Naive thymus-derived CD4-positive, alpha-beta T cell (primary cell): ENCODE measurements around the gene ZBTB42. TPM values are rescaled to one million over a fixed set of nuclear protein-coding genes. Genes with fewer than 3 reads are reported as not detected.
A peak's percentile ranks its signal among the peaks of the same experiment; 100 is the strongest.

Experiments used
- ATAC-seq: fragments of 150-1000 bp; cut with Tn5 transposase; 2 replicates; pipeline ENCODE4 v1.10.0; 2021; ENCODE audit warnings: mild to moderate bottlenecking, moderate library complexity
- CTCF ChIA-PET: fragments of 350-600 bp; sonication (Branson Sonifier 250); formaldehyde crosslinking; loops from one replicate; lab custom pipeline; 2021; ENCODE audit warnings: antibody characterized with exemption; lab: Charles Lee
- POLR2A ChIA-PET: fragments of 350-600 bp; sonication (Branson Sonifier 250); formaldehyde crosslinking; loops from one replicate; lab custom pipeline; 2021; ENCODE audit warnings: antibody characterized with exemption, inconsistent platforms; lab: Charles Lee
- DNase-seq, 9 donors: peaks; one replicate each; pipeline versions ENCODE4 v3.0.0 to v3.0.0-alpha.2; 2020 to 2022; ENCODE audit warnings: mixed read lengths in 1 of 9
- H3K27ac ChIP-seq: one replicate; pipeline ENCODE4 v1.7.0; 2013; ENCODE audit warnings: mild to moderate bottlenecking, low read depth, low read length, moderate library complexity
- H3K27me3 ChIP-seq, 2 donors: one replicate each; pipeline ENCODE4 v1.7.0; 2013; ENCODE audit warnings: low read length in 2 of 2, mild to moderate bottlenecking in 2 of 2, moderate library complexity in 2 of 2; ENCODE audit not compliant: control insufficient read depth in 2 of 2, insufficient read depth in 2 of 2
- H3K36me3 ChIP-seq, 3 experiments: 1 replicate in 2 of 3; 2 replicates in 1 of 3; pipeline ENCODE4 v1.7.0; 2013; ENCODE audit warnings: low read length in 3 of 3, mild to moderate bottlenecking in 3 of 3, moderate library complexity in 1 of 3; ENCODE audit not compliant: insufficient read depth in 3 of 3, control insufficient read depth in 2 of 3
- H3K4me1 ChIP-seq, 2 donors: one replicate each; pipeline ENCODE4 v1.7.0; 2013; ENCODE audit warnings: low read length in 2 of 2, mild to moderate bottlenecking in 2 of 2, moderate library complexity in 1 of 2; ENCODE audit not compliant: control insufficient read depth in 2 of 2, insufficient read depth in 2 of 2
- H3K4me3 ChIP-seq: 2 replicates; pipeline ENCODE4 v1.7.0; 2013; ENCODE audit warnings: mild to moderate bottlenecking, low read length
- H3K9me3 ChIP-seq, 3 experiments: 1 replicate in 2 of 3; 2 replicates in 1 of 3; pipeline ENCODE4 v1.7.0; 2013; ENCODE audit warnings: low read length in 3 of 3; ENCODE audit not compliant: control insufficient read depth in 2 of 3
- H3K27ac Mint-ChIP-seq, 9 donors: one replicate each; pipeline ENCODE4 v1.8.0; 2020 to 2022; ENCODE audit warnings: mixed read lengths in 9 of 9, mild to moderate bottlenecking in 8 of 9, moderate library complexity in 5 of 9, inconsistent platforms in 2 of 9
- H3K27me3 Mint-ChIP-seq, 5 donors: one replicate each; pipeline ENCODE4 v1.8.0; 2021 to 2022; ENCODE audit warnings: mixed read lengths in 5 of 5, mild to moderate bottlenecking in 1 of 5
- H3K36me3 Mint-ChIP-seq, 5 donors: one replicate each; pipeline ENCODE4 v1.8.0; 2020 to 2022; ENCODE audit warnings: mixed read lengths in 5 of 5, mild to moderate bottlenecking in 3 of 5, inconsistent platforms in 1 of 5
- H3K4me1 Mint-ChIP-seq, 7 donors: one replicate each; pipeline ENCODE4 v1.8.0; 2020 to 2022; ENCODE audit warnings: mixed read lengths in 7 of 7, mild to moderate bottlenecking in 3 of 7, inconsistent platforms in 1 of 7
- H3K4me3 Mint-ChIP-seq, 10 donors: one replicate each; pipeline ENCODE4 v1.8.0; 2020 to 2022; ENCODE audit warnings: mild to moderate bottlenecking in 10 of 10, mixed read lengths in 10 of 10, moderate library complexity in 6 of 10, inconsistent platforms in 2 of 10
- H3K9me3 Mint-ChIP-seq, 11 donors: one replicate each; pipeline ENCODE4 v1.8.0; 2020 to 2022; ENCODE audit warnings: mixed read lengths in 11 of 11, mild to moderate bottlenecking in 4 of 11, inconsistent platforms in 1 of 11, moderate library complexity in 1 of 11
- intact Hi-C, 2 donors: fragments of 100-400 bp; cut with micrococcal nuclease; formaldehyde crosslinking; loops; one replicate each; pipeline ENCODE4 v1.15.1; 2023
- polyA plus RNA-seq, 2 donors: library from polyadenylated mRNA; unstranded; fragments of 300-500 nt; fragmentation: Illumina TruSeq; gene quantifications; one replicate each; pipeline ENCODE4 v1.2.3, GENCODE V29; 2021
- total RNA-seq, 6 experiments: library from RNA in 5 of 6; stranded (reverse) in 5 of 6; gene quantifications; 1 replicate in 5 of 6; 2 replicates in 1 of 6; pipeline ENCODE4 v1.2.3 and lab custom pipeline; 2021 to 2026

ZBTB42 gene
- total and polyA plus RNA-seq, 7 experiments from 2014 or later, result 2.1 to 11.3 (median 3.9) TPM

DNA sequence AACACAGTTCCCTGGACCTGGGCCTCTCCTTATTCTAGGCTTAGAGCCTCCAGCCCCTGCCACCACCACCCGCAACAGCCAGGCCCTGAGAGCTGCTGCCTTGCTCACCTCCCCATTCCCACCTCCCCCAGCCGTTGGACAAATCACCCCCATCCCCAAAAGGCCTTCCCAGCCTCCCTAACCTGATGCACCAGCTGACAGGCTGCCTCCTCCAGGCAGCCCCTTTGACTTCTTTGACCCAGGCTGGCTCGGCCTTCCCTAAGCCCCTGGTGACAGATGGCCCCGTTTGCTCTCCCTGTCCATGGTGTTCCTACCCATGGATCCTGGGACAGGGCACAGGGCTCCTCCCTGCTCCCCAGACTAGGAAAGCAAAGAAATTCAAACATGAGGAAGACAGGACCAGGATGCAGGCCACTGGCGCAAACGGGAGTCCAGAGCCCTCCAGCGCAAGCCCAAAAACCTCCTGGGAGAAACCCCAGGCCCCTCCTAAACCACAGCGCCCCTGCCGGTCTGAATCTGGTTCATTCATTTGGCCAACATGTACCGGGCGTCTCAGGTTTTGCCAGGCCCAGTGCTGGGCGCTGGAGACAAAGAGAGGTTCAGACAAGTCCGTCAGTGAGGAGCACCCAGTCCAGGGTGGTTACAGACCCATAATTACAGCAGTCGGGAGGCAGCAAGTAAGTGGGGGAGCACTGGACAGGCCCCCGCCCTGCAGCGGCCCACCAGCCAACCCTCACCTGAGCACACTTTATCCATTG is 7.8 kb upstream of the ZBTB42 start:
- POLR2A ChIA-PET, result interaction anchor here (1.7 kb wide), 1 partner anchor 33 kb away, joined by 4 read pairs; no protein-coding TSS in a partner anchor
- Mint-ChIP-seq H3K4me3 (peak overlapping the region; percentile 86 to 92 (median 90)), H3K36me3 (peaks cover 0 to 4% (median 0%) of the 10 kb centered on the region in 5 donors), H3K9me3 (no peaks in the 10 kb centered on the region), H3K27me3 (no peaks in the 10 kb centered on the region), H3K4me1 (peaks cover 12 to 50% (median 38%) of the 10 kb centered on the region in 7 donors), H3K27ac (peak overlapping the region in 8 of 9 donors; percentile 29 to 91 (median 65))
- Histone ChIP-seq H3K9me3 (no peaks in the 10 kb centered on the region), H3K4me3 (peak overlapping the region; percentile 16), H3K4me1 (peaks cover 18 to 30% of the 10 kb centered on the region in 2 donors), H3K27ac (no peak overlapping the region), H3K36me3 (peaks cover 0 to 37% (median 4%) of the 10 kb centered on the region in 3 experiments), H3K27me3 (no peaks in the 10 kb centered on the region)
- CTCF ChIA-PET, result interaction anchor here (1.8 kb wide), 1 partner anchor 24 kb away, joined by 4 read pairs; no protein-coding TSS in a partner anchor
- intact Hi-C loops, result loop anchor here in 1 of 2 donors (10.0 kb wide), 1 partner anchor 512 kb away; the partner anchor contains the start of gene BRF1
- DNase-seq (no peak), ATAC-seq (no peak)

DNA sequence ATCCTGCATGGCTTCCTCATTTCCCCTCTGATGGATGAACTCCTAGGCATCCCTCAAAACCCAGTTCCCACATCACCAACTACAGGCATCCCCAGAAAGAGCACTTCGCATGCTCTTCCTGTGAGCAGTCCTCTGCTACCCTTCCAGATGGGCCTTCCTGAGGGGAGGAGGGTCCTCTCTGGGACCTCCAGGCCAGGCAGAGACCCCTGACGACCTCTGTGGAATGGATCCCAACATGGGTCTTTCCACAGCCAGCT is 7.3 kb upstream of the ZBTB42 start:
- ATAC-seq, result no peak
- ChIA-PET POLR2A (interaction anchor here (1.7 kb wide), 1 partner anchor 32 kb away, joined by 4 read pairs; no protein-coding TSS in a partner anchor), CTCF (interaction anchor here (0.6 to 1.8 kb wide), 2 partner anchors 25 to 270 kb away, joined by 4 to 5 read pairs; no protein-coding TSS in a partner anchor)
- Mint-ChIP-seq H3K4me1 (peaks cover 12 to 51% (median 39%) of the 10 kb centered on the region in 7 donors), H3K36me3 (peaks cover 0 to 4% (median 0%) of the 10 kb centered on the region in 5 donors), H3K9me3 (no peaks in the 10 kb centered on the region), H3K4me3 (peak overlapping the region; percentile 86 to 92 (median 90)), H3K27ac (peak overlapping the region in 7 of 9 donors; percentile 51 to 86 (median 78)), H3K27me3 (no peaks in the 10 kb centered on the region)
- Histone ChIP-seq H3K9me3 (no peaks in the 10 kb centered on the region), H3K27me3 (no peaks in the 10 kb centered on the region), H3K4me3 (peak overlapping the region; percentile 16), H3K4me1 (peaks cover 18 to 30% of the 10 kb centered on the region in 2 donors), H3K27ac (no peak overlapping the region), H3K36me3 (peaks cover 0 to 36% (median 4%) of the 10 kb centered on the region in 3 experiments)
- DNase-seq, result no peak
- intact Hi-C loops, result loop anchor here in 1 of 2 donors (10.0 kb wide), 1 partner anchor 511 kb away; the partner anchor contains the start of gene BRF1

DNA sequence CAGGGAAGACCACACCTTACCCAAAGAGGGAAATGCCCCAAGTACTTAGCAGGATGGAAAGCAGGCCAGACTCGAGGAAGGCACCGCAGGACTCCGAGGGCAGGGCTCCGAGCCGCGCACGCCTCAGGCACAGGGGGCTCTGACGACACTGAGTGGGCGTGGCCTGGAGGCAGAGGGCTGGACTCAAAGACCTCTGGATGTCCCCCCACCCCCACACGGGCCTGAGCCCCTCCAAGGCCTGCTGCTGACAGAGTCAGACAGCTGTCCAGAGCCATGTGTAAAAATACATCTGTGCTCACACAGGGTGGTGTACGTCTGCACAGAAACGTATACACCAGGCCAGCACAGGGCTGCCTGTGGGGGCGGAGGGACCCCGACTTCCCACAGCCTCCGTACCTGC is 6.8 kb upstream of the ZBTB42 start:
- Histone ChIP-seq H3K4me1 (peaks cover 18 to 30% of the 10 kb centered on the region in 2 donors), H3K36me3 (peaks cover 0 to 31% (median 4%) of the 10 kb centered on the region in 3 experiments), H3K27me3 (no peaks in the 10 kb centered on the region), H3K9me3 (no peaks in the 10 kb centered on the region), H3K4me3 (peak overlapping the region; percentile 62), H3K27ac (peak overlapping the region; percentile 68)
- H3K4me3 Mint-ChIP-seq, result peak overlapping the region; percentile 86 to 92 (median 90)
- H3K4me1 Mint-ChIP-seq, result peaks cover 14 to 56% (median 44%) of the 10 kb centered on the region in 7 donors
- H3K9me3 Mint-ChIP-seq, result no peaks in the 10 kb centered on the region
- peak overlapping the region; percentile 73 to 90 (median 78) for H3K27ac Mint-ChIP-seq
- intact Hi-C loops, result loop anchor here in 1 of 2 donors (1.0 to 10.0 kb wide), 2 partner anchors 42 to 511 kb away; partner anchors contain the start of gene BRF1
- CTCF ChIA-PET, result interaction anchor here (0.6 to 1.8 kb wide), 2 partner anchors 25 to 269 kb away, joined by 4 to 5 read pairs; no protein-coding TSS in a partner anchor
- DNase-seq, result peak in 2 of 9 donors; percentile 37 to 44
- POLR2A ChIA-PET, result interaction anchor here (0.8 to 2.4 kb wide), 5 partner anchors 24 to 695 kb away, joined by 3 to 11 read pairs (median 4); partner anchors contain the start of gene SIVA1
- H3K36me3 Mint-ChIP-seq, result peaks cover 0 to 4% (median 0%) of the 10 kb centered on the region in 5 donors
- peak; percentile 14 for ATAC-seq
- peaks cover 0 to under 1% (median 0%) of the 10 kb centered on the region in 5 donors for H3K27me3 Mint-ChIP-seq

DNA sequence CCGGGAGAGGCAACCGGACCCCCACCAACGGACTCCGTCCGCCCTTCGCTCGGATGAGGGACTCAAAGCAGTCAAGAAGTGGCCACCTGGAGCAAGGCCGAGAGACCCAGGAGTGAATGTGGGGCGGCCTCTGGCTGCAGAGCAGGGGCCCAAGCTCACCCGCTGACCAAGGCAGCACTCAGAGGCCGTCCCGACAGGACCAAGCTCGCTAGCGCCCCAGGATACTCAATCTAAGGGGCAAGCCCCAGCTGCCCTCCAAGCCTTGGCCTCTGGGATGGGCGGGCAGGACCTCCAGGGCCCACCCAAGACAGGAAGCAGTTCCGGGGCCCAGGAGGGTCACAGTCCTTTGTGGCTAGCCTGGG is 6.3 kb upstream of the ZBTB42 start:
- ChIA-PET CTCF (interaction anchor here (1.8 kb wide), 1 partner anchor 26 kb away, joined by 4 read pairs; no protein-coding TSS in a partner anchor), POLR2A (interaction anchor here (0.8 to 2.4 kb wide), 5 partner anchors 24 to 695 kb away, joined by 3 to 11 read pairs (median 4); partner anchors contain the start of gene SIVA1)
- Histone ChIP-seq H3K9me3 (no peaks in the 10 kb centered on the region), H3K36me3 (peaks cover 0 to 27% (median 4%) of the 10 kb centered on the region in 3 experiments), H3K27me3 (no peaks in the 10 kb centered on the region), H3K27ac (peak overlapping the region; percentile 68), H3K4me3 (peak overlapping the region; percentile 62), H3K4me1 (peaks cover 19 to 32% of the 10 kb centered on the region in 2 donors)
- intact Hi-C loops, result loop anchor here in 1 of 2 donors (1.0 to 10.0 kb wide), 2 partner anchors 42 to 510 kb away; partner anchors contain the start of gene BRF1
- Mint-ChIP-seq H3K27ac (peak overlapping the region; percentile 73 to 90 (median 78)), H3K9me3 (no peaks in the 10 kb centered on the region), H3K4me1 (peaks cover 19 to 57% (median 49%) of the 10 kb centered on the region in 7 donors), H3K27me3 (peaks cover 0 to 2% (median 0%) of the 10 kb centered on the region in 5 donors), H3K4me3 (peak overlapping the region; percentile 86 to 92 (median 90)), H3K36me3 (peaks cover 0 to 4% (median 0%) of the 10 kb centered on the region in 5 donors)
- no peak for DNase-seq
- no peak for ATAC-seq

DNA sequence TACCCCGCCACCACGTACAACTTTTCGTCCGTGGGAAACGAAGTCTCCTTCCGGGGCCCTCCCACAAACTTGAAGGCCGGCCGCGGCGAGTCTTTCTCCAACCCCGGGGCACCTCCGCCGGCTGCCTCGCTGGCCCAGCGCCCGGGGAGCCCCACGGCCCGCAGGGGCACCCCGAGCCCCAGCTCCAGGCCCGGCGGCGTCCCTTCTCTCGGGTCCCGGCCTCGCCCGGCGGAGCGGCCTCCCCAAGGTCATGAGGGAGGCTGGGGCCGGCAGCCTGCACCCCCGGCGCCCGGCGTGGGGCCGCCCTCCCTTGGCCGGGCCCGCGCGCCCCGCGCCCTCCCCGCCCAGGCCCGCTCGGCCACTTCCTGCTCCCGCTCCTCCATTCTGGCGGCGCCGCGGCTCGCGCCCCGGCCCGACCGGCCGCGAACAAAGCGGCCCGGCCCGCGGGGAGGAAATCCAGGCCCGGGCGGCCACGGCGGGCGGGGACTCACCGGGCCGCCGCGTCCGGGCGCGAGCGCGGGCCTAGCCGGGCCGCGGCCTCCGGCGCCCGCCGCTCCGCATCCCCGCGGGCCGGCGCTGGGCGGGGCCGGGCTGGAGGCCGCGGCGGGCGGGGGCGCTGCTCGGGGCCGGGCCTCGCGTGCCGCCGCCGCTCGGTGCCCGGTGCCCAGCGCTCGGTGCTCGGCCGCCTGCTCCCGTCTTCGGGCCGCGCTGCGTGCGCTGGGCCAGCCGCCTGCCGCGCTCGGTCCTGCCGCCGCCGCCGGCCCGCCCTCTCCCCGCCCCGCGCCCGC is 5.7 kb upstream of the ZBTB42 start, which contains the start of gene AKT1:
Gene AKT1, minus strand, starts transcription at position 756 of the 788 bp plus-strand sequence. CDS start 3,105 bp downstream, outside the sequence.
- H3K4me3 ChIP-seq, result peak within 1 kb of the TSS; percentile 62
- peak; percentile 56 for ATAC-seq
- peaks cover 0 to 4% (median 0%) of the 10 kb centered on the region in 5 donors for H3K36me3 Mint-ChIP-seq
- no peaks in the 10 kb centered on the region for H3K9me3 ChIP-seq
- DNase-seq, result peak in 1 of 9 donors; percentile 64
- H3K4me3 Mint-ChIP-seq, result peak within 1 kb of the TSS; percentile 86 to 92 (median 90)
- H3K4me1 Mint-ChIP-seq, result peaks cover 23 to 57% (median 51%) of the 10 kb centered on the region in 7 donors
- intact Hi-C loops, result loop anchor here (1.0 to 10.0 kb wide), 3 partner anchors 43 to 510 kb away; partner anchors contain the start of genes BRF1 (in 1 of the 2) and CEP170B (in 1 of the 2)
- ChIA-PET POLR2A (interaction anchor here (0.8 to 2.4 kb wide), 5 partner anchors 24 to 694 kb away, joined by 3 to 11 read pairs (median 4); partner anchors contain the start of gene SIVA1), CTCF (interaction anchor here (1.8 kb wide), 1 partner anchor 26 kb away, joined by 4 read pairs; no protein-coding TSS in a partner anchor)
- peaks cover 21 to 37% of the 10 kb centered on the region in 2 donors for H3K4me1 ChIP-seq
- H3K27ac ChIP-seq, result peak within 1 kb of the TSS; percentile 75
- peak within 1 kb of the TSS; percentile 76 to 92 (median 81) for H3K27ac Mint-ChIP-seq
- no peaks in the 10 kb centered on the region for H3K9me3 Mint-ChIP-seq
- peaks cover 0 to 22% (median 4%) of the 10 kb centered on the region in 3 experiments for H3K36me3 ChIP-seq
- H3K27me3 ChIP-seq, result no peaks in the 10 kb centered on the region
- H3K27me3 Mint-ChIP-seq, result peaks cover 0 to 2% (median 0%) of the 10 kb centered on the region in 5 donors
